Measurements from ENCODE around the gene RNF13. TPM values are rescaled to one million over a fixed set of nuclear protein-coding genes. Genes with fewer than 3 reads are reported as not detected.

The RNF13 gene
- total RNA-seq, 1 experiment from 2014 or later = 76.9 TPM

GRCh38 chr3:149792452-149793270, 20.4 kb upstream of the RNF13 start, which contains the start of gene ANKUB1:
ANKUB1 (minus strand) TSS chr3:149792554; CDS start chr3:149792366, 188 bp downstream.
- TF ChIP-seq, protein P1, sequence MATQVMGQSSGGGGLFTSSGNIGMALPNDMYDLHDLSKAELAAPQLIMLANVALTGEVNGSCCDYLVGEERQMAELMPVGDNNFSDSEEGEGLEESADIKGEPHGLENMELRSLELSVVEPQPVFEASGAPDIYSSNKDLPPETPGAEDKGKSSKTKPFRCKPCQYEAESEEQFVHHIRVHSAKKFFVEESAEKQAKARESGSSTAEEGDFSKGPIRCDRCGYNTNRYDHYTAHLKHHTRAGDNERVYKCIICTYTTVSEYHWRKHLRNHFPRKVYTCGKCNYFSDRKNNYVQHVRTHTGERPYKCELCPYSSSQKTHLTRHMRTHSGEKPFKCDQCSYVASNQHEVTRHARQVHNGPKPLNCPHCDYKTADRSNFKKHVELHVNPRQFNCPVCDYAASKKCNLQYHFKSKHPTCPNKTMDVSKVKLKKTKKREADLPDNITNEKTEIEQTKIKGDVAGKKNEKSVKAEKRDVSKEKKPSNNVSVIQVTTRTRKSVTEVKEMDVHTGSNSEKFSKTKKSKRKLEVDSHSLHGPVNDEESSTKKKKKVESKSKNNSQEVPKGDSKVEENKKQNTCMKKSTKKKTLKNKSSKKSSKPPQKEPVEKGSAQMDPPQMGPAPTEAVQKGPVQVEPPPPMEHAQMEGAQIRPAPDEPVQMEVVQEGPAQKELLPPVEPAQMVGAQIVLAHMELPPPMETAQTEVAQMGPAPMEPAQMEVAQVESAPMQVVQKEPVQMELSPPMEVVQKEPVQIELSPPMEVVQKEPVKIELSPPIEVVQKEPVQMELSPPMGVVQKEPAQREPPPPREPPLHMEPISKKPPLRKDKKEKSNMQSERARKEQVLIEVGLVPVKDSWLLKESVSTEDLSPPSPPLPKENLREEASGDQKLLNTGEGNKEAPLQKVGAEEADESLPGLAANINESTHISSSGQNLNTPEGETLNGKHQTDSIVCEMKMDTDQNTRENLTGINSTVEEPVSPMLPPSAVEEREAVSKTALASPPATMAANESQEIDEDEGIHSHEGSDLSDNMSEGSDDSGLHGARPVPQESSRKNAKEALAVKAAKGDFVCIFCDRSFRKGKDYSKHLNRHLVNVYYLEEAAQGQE (IDR thresholded peaks at IDR 0.05; ENCODE audit: insufficient read depth in 1 of 2, low read depth in 2 of 2, low read length in 1 of 2) = no peak
- no peak for TF ChIP-seq POLR2AphosphoS5 (IDR thresholded peaks at IDR 0.05; ENCODE audit: low read depth, low read length)
- TF ChIP-seq CTCF (IDR thresholded peaks at IDR 0.05) = no peak
- TF ChIP-seq SIN3A (IDR thresholded peaks at IDR 0.05; ENCODE audit: borderline replicate concordance, insufficient read depth, low read depth, low read length) = no peak
- no peak for TF ChIP-seq TCF7L2 (IDR thresholded peaks at IDR 0.05; ENCODE audit: low read depth, low read length)
- H3K27me3 ChIP-seq (ENCODE audit: control insufficient read depth, insufficient read depth, low read length) = peaks cover 4% of the 10 kb centered on the region; the same call in 1 of the 2 replicates
- no peak within 1 kb of the TSS for H3K4me3 ChIP-seq (ENCODE audit: low read depth in 2 of 2, low read length in 2 of 2)
- no peaks in the 10 kb centered on the region for H3K4me1 ChIP-seq (ENCODE audit: control insufficient read depth, insufficient read depth, low read length)
- BruUV-seq (replicated peaks) = no TSS peak
- no peaks in the 10 kb centered on the region for H3K9me3 ChIP-seq (ENCODE audit: control insufficient read depth, insufficient read depth, low read depth, low read length)
- intact Hi-C loops (cut with micrococcal nuclease; ENCODE audit: unreplicated experiment) = no loop called here
- ATAC-seq = no peak
- no peak within 1 kb of the TSS for H3K27ac ChIP-seq (ENCODE audit: low read length)
- in situ Hi-C loops (cut with HindIII; ENCODE audit: low pct_unique_long_range_greater_than_20kb, low sequenced_read_pairs) = no loop called here
- no peaks in the 10 kb centered on the region for H3K36me3 ChIP-seq (ENCODE audit: control insufficient read depth, insufficient read depth, low read length)
- no peak for DNase-seq (ENCODE audit: low read depth, low spot score)
- ChIA-PET CTCF (interaction anchor here (1.4 kb wide), 1 partner anchor 21 kb away, joined by 4 read pairs; no protein-coding TSS in a partner anchor), POLR2A (no interaction called here)

GRCh38 chr3:149796026-149796425, 17.0 kb upstream of the RNF13 start:
- ChIA-PET CTCF (no interaction called here), POLR2A (no interaction called here)
- in situ Hi-C loops (cut with HindIII; ENCODE audit: low pct_unique_long_range_greater_than_20kb, low sequenced_read_pairs) (no loop called here), intact Hi-C loops (cut with micrococcal nuclease; ENCODE audit: unreplicated experiment) (no loop called here)
- no peak for DNase-seq (ENCODE audit: low read depth, low spot score)
- no peak for ATAC-seq
- Histone ChIP-seq H3K4me3 (ENCODE audit: low read depth in 2 of 2, low read length in 2 of 2) (no peak overlapping the region), H3K4me1 (ENCODE audit: control insufficient read depth, insufficient read depth, low read length) (no peaks in the 10 kb centered on the region), H3K27ac (ENCODE audit: low read length) (no peak overlapping the region), H3K36me3 (ENCODE audit: control insufficient read depth, insufficient read depth, low read length) (no peaks in the 10 kb centered on the region), H3K9me3 (ENCODE audit: control insufficient read depth, insufficient read depth, low read depth, low read length) (no peaks in the 10 kb centered on the region), H3K27me3 (ENCODE audit: control insufficient read depth, insufficient read depth, low read length) (no peaks in the 10 kb centered on the region; the same call in 1 of the 2 replicates)
- TF ChIP-seq POLR2AphosphoS5 (IDR thresholded peaks at IDR 0.05; ENCODE audit: low read depth, low read length) (no peak), CTCF (IDR thresholded peaks at IDR 0.05) (no peak), TCF7L2 (IDR thresholded peaks at IDR 0.05; ENCODE audit: low read depth, low read length) (no peak), SIN3A (IDR thresholded peaks at IDR 0.05; ENCODE audit: borderline replicate concordance, insufficient read depth, low read depth, low read length) (no peak)
- TF ChIP-seq, protein P1 (IDR thresholded peaks at IDR 0.05; ENCODE audit: insufficient read depth in 1 of 2, low read depth in 2 of 2, low read length in 1 of 2) = no peak
- BruUV-seq (replicated peaks) = no TSS peak

All from Panc1 (cell line).